Measurements from ENCODE around the gene HS1BP3. TPM values are rescaled to one million over a fixed set of nuclear protein-coding genes. Genes with fewer than 3 reads are reported as not detected.

Gene HS1BP3
- total and polyA plus RNA-seq, 2 experiments from 2014 or later: 10.5 to 10.6 TPM

- no peaks in the 10 kb centered on the region for H3K79me2 ChIP-seq (ENCODE audit: insufficient read depth)
- no peak for DNase-seq
- in situ Hi-C loops (cut with MboI): loop anchor here (10.0 kb wide), 1 partner anchor 178 kb away; no protein-coding TSS in a partner anchor
- no peak overlapping the region for H2AFZ ChIP-seq
- no peaks in the 10 kb centered on the region for H3K9me3 ChIP-seq (ENCODE audit: low read depth)
- H3K9me2 ChIP-seq (ENCODE audit: insufficient read depth): no peaks in the 10 kb centered on the region
- H3K4me2 ChIP-seq (ENCODE audit: unreplicated experiment): no peak overlapping the region
- peaks cover 11% of the 10 kb centered on the region; the same call in 1 of the 2 replicates for H3K4me1 ChIP-seq (ENCODE audit: insufficient read depth)
- no peak overlapping the region for H3K9ac ChIP-seq
- H3K27me3 ChIP-seq (replicated peaks; ENCODE audit: insufficient read depth): no peaks in the 10 kb centered on the region
- no peaks in the 10 kb centered on the region for H4K20me1 ChIP-seq (ENCODE audit: insufficient read depth)
- TF ChIP-seq EZH2 (IDR thresholded peaks at IDR 0.05; ENCODE audit: insufficient read depth, poor library complexity, severe bottlenecking): no peak
- TF ChIP-seq EZH2phosphoT487 (IDR thresholded peaks at IDR 0.05; ENCODE audit: insufficient read depth, low read depth): no peak
- H3K36me3 ChIP-seq (ENCODE audit: low read depth): no peaks in the 10 kb centered on the region
- WGBS, 2 experiments (ENCODE audit: low coverage in 1 of 2, low lambda C conversion rate in 2 of 2, missing lambda C conversion rate in 2 of 2): 94 to 96% methylated on average over 7 of the region's 7 CpGs
- no peaks in the 10 kb centered on the region for H3F3A ChIP-seq (ENCODE audit: insufficient read depth)
- H3K27ac ChIP-seq: no peak overlapping the region
- H3K4me3 ChIP-seq: no peak overlapping the region
These were observed 18.4 kb downstream of the HS1BP3 start for GRCh38 chr2:20632446-20632990.

GRCh38 chr2:20631617-20632307 is 19.1 kb downstream of the HS1BP3 start:
- in situ Hi-C loops (cut with MboI): loop anchor here (10.0 kb wide), 1 partner anchor 177 kb away; no protein-coding TSS in a partner anchor
- Histone ChIP-seq H3K4me1 (ENCODE audit: insufficient read depth) (peaks cover 11% of the 10 kb centered on the region; the same call in 1 of the 2 replicates), H3K9ac (no peak overlapping the region), H3K27ac (no peak overlapping the region), H3K4me2 (ENCODE audit: unreplicated experiment) (no peak overlapping the region), H3K79me2 (ENCODE audit: insufficient read depth) (no peaks in the 10 kb centered on the region), H3K4me3 (no peak overlapping the region), H3K9me3 (ENCODE audit: low read depth) (no peaks in the 10 kb centered on the region), H3K36me3 (ENCODE audit: low read depth) (no peaks in the 10 kb centered on the region), H3K9me2 (ENCODE audit: insufficient read depth) (no peaks in the 10 kb centered on the region), H3F3A (ENCODE audit: insufficient read depth) (no peaks in the 10 kb centered on the region), H4K20me1 (ENCODE audit: insufficient read depth) (no peaks in the 10 kb centered on the region), H3K27me3 (replicated peaks; ENCODE audit: insufficient read depth) (no peaks in the 10 kb centered on the region), H2AFZ (no peak overlapping the region)
- TF ChIP-seq EZH2 (IDR thresholded peaks at IDR 0.05; ENCODE audit: insufficient read depth, poor library complexity, severe bottlenecking) (no peak), EZH2phosphoT487 (IDR thresholded peaks at IDR 0.05; ENCODE audit: insufficient read depth, low read depth) (no peak)
- WGBS, 2 experiments (ENCODE audit: low coverage in 1 of 2, low lambda C conversion rate in 2 of 2, missing lambda C conversion rate in 2 of 2): 89 to 90% methylated on average over 6 of the region's 6 CpGs
- DNase-seq: no peak

- H2AFZ ChIP-seq: no peak overlapping the region
- no peak overlapping the region for H3K9ac ChIP-seq
- no peak overlapping the region for H3K27ac ChIP-seq
- no peaks in the 10 kb centered on the region for H3K27me3 ChIP-seq (replicated peaks; ENCODE audit: insufficient read depth)
- H3K4me1 ChIP-seq (ENCODE audit: insufficient read depth): peaks cover 11% of the 10 kb centered on the region; the same call in 1 of the 2 replicates
- H3K4me2 ChIP-seq (ENCODE audit: unreplicated experiment): no peak overlapping the region
- no peaks in the 10 kb centered on the region for H4K20me1 ChIP-seq (ENCODE audit: insufficient read depth)
- no peaks in the 10 kb centered on the region for H3K36me3 ChIP-seq (ENCODE audit: low read depth)
- 84 to 97% methylated on average over 4 of the region's 4 CpGs for WGBS, 2 experiments (ENCODE audit: low coverage in 1 of 2, low lambda C conversion rate in 2 of 2, missing lambda C conversion rate in 2 of 2)
- TF ChIP-seq EZH2 (IDR thresholded peaks at IDR 0.05; ENCODE audit: insufficient read depth, poor library complexity, severe bottlenecking) (no peak), EZH2phosphoT487 (IDR thresholded peaks at IDR 0.05; ENCODE audit: insufficient read depth, low read depth) (no peak)
- no peaks in the 10 kb centered on the region for H3F3A ChIP-seq (ENCODE audit: insufficient read depth)
- H3K4me3 ChIP-seq: no peak overlapping the region
- no peak for DNase-seq
- H3K9me2 ChIP-seq (ENCODE audit: insufficient read depth): no peaks in the 10 kb centered on the region
- H3K79me2 ChIP-seq (ENCODE audit: insufficient read depth): no peaks in the 10 kb centered on the region
- no peaks in the 10 kb centered on the region for H3K9me3 ChIP-seq (ENCODE audit: low read depth)
- in situ Hi-C loops (cut with MboI): loop anchor here (10.0 kb wide), 1 partner anchor 176 kb away; no protein-coding TSS in a partner anchor
These were observed 19.9 kb downstream of the HS1BP3 start for GRCh38 chr2:20630967-20631366.

- Histone ChIP-seq H3K36me3 (ENCODE audit: low read depth) (no peaks in the 10 kb centered on the region), H2AFZ (no peak overlapping the region), H3K4me1 (ENCODE audit: insufficient read depth) (0 out of 2 replicates have a peak, but pooled peaks cover 5% of the 10 kb centered on the region), H3K9ac (no peak overlapping the region), H3K9me3 (ENCODE audit: low read depth) (no peaks in the 10 kb centered on the region), H3K4me3 (no peak overlapping the region), H3K27me3 (replicated peaks; ENCODE audit: insufficient read depth) (no peaks in the 10 kb centered on the region), H3K9me2 (ENCODE audit: insufficient read depth) (no peaks in the 10 kb centered on the region), H3F3A (ENCODE audit: insufficient read depth) (no peaks in the 10 kb centered on the region), H3K79me2 (ENCODE audit: insufficient read depth) (no peaks in the 10 kb centered on the region), H4K20me1 (ENCODE audit: insufficient read depth) (no peaks in the 10 kb centered on the region), H3K27ac (no peak overlapping the region), H3K4me2 (ENCODE audit: unreplicated experiment) (no peak overlapping the region)
- WGBS, 2 experiments (ENCODE audit: low coverage in 1 of 2, low lambda C conversion rate in 2 of 2, missing lambda C conversion rate in 2 of 2): 92 to 94% methylated on average over 12 of the region's 12 CpGs
- in situ Hi-C loops (cut with MboI): loop anchor here (10.0 kb wide), 1 partner anchor 175 kb away; no protein-coding TSS in a partner anchor
- TF ChIP-seq EZH2phosphoT487 (IDR thresholded peaks at IDR 0.05; ENCODE audit: insufficient read depth, low read depth) (no peak), EZH2 (IDR thresholded peaks at IDR 0.05; ENCODE audit: insufficient read depth, poor library complexity, severe bottlenecking) (no peak)
- DNase-seq: no peak
These were observed 21.2 kb downstream of the HS1BP3 start for GRCh38 chr2:20629581-20630171.

Data from GM23248 (cell line).